Right ventricle myocardium inferior (tissue), 1 donor: Measurements from ENCODE around the gene GAD1. TPM values are rescaled to one million over a fixed set of nuclear protein-coding genes. Genes with fewer than 3 reads are reported as not detected.
A peak's percentile ranks its signal among the peaks of the same experiment; 100 is the strongest.

ENCODE experiments used
- ATAC-seq: fragments of 200-7000 bp; cut with Tn5 transposase; one replicate; pipeline ENCODE4 v1.9.1; 2020; ENCODE audit warnings: mild to moderate bottlenecking, moderate library complexity
- DNase-seq: peaks from one replicate; pipeline ENCODE4 v3.0.0; 2021; ENCODE audit errors: missing footprints
- intact Hi-C: fragments of 100-400 bp; cut with DNase I; formaldehyde crosslinking; loops from one replicate; pipeline ENCODE4 v1.11.0; 2022
- long read RNA-seq: library from polyadenylated mRNA; unstranded; transcript quantifications from one replicate; pipeline ENCODE4 v2.0.0, GENCODE V29; 2021
- total RNA-seq: library from RNA; stranded (reverse); fragmentation: NEBNext Ultra II Directional; extraction: Animal tissue kit (Norgen Biotek cat#: 25700); gene quantifications from one replicate; pipeline ENCODE4 v1.2.1, GENCODE V29; 2021
- donor health status: DM: no; HTN: yes; CAD: no; lungs with severe emphysema.

The GAD1 gene
- not detected for total RNA-seq
- long read RNA-seq, result 0 reads

GRCh38 chr2:170816504-170817092 lies at the start of gene GAD1:
GAD1 (plus strand) TSS chr2:170816887; CDS start chr2:170818592, 1,705 bp downstream.
- intact Hi-C loops, result loop anchor here (5.0 kb wide), 1 partner anchor 494 kb away; no protein-coding TSS in a partner anchor
- ATAC-seq (peak; percentile 49), DNase-seq (peak; percentile 71)

- ATAC-seq (peak; percentile 72), DNase-seq (peak; percentile 76)
- intact Hi-C loops, result no loop called here
These were observed 46.6 kb upstream of the GAD1 start, which contains the start of gene ERICH2 for GRCh38 chr2:170770008-170770605. ERICH2 (plus strand) TSS chr2:170770378; CDS start chr2:170770682, 304 bp downstream.

- DNase-seq, result peak; percentile 88
- ATAC-seq, result peak; percentile 98
- intact Hi-C loops, result no loop called here
These were observed 45.9 kb upstream of the GAD1 start for GRCh38 chr2:170770606-170771420.

- ATAC-seq (no peak), DNase-seq (no peak)
- intact Hi-C loops, result no loop called here
These were observed 45.2 kb upstream of the GAD1 start for GRCh38 chr2:170771421-170771937.

- ATAC-seq (no peak), DNase-seq (no peak)
- intact Hi-C loops, result no loop called here
These were observed 44.4 kb upstream of the GAD1 start for GRCh38 chr2:170772295-170772694.

- intact Hi-C loops, result no loop called here
- no peak for ATAC-seq
- no peak for DNase-seq
These were observed 42.6 kb upstream of the GAD1 start for GRCh38 chr2:170774074-170774473.

- ATAC-seq (no peak), DNase-seq (no peak)
- intact Hi-C loops, result no loop called here
These were observed 37.8 kb upstream of the GAD1 start for GRCh38 chr2:170778900-170779299.

- intact Hi-C loops, result no loop called here
- no peak for DNase-seq
- no peak for ATAC-seq
These were observed 37.4 kb upstream of the GAD1 start for GRCh38 chr2:170779304-170779703.

GRCh38 chr2:170782673-170783072 lies 34.0 kb upstream of the GAD1 start:
- ATAC-seq (no peak), DNase-seq (no peak)
- intact Hi-C loops, result no loop called here

GRCh38 chr2:170783549-170783948 lies 33.1 kb upstream of the GAD1 start:
- ATAC-seq (no peak), DNase-seq (no peak)
- intact Hi-C loops, result no loop called here

- DNase-seq, result no peak
- ATAC-seq, result no peak
- intact Hi-C loops, result no loop called here
These were observed 17.7 kb upstream of the GAD1 start for GRCh38 chr2:170798996-170799395.

GRCh38 chr2:170806548-170806947 lies 10.1 kb upstream of the GAD1 start:
- intact Hi-C loops, result no loop called here
- ATAC-seq, result no peak
- no peak for DNase-seq

GRCh38 chr2:170812710-170813600 lies 3.7 kb upstream of the GAD1 start:
- intact Hi-C loops, result loop anchor here (2.0 to 5.0 kb wide), 5 partner anchors 96 to 581 kb away; partner anchors contain the start of gene SP5
- DNase-seq (no peak), ATAC-seq (peak; percentile 62)

GRCh38 chr2:170813611-170814532 lies 2.8 kb upstream of the GAD1 start:
- intact Hi-C loops, result loop anchor here (2.0 to 5.0 kb wide), 5 partner anchors 97 to 582 kb away; partner anchors contain the start of gene SP5
- ATAC-seq, result no peak
- DNase-seq, result no peak

GRCh38 chr2:170814533-170815230 lies 2.0 kb upstream of the GAD1 start:
- intact Hi-C loops, result loop anchor here (5.0 kb wide), 4 partner anchors 97 to 582 kb away; partner anchors contain the start of gene SP5
- ATAC-seq, result no peak
- DNase-seq, result no peak

- intact Hi-C loops, result loop anchor here (5.0 kb wide), 1 partner anchor 493 kb away; no protein-coding TSS in a partner anchor
- DNase-seq (no peak), ATAC-seq (no peak)
These were observed 1.4 kb upstream of the GAD1 start for GRCh38 chr2:170815311-170815710.
